AG10803 (cell line): ENCODE measurements around the gene ARL15.

ENCODE experiments used
- DNase-seq: peaks from one replicate; pipeline ENCODE4 v3.0.0; 2010; ENCODE audit warnings: low read depth
- H3K4me3 ChIP-seq: 2 replicates; pipeline ENCODE4 v1.5.1; 2011; ENCODE audit warnings: mild to moderate bottlenecking, low read length, control low read depth
- CTCF ChIP-seq: conservative IDR thresholded peaks from 2 replicates; pipeline ENCODE4 v1.5.1; 2011; ENCODE audit warnings: mild to moderate bottlenecking, low read length, control low read depth, inconsistent platforms

Gene ARL15

GRCh38 chr5:54159893-54160195, 150.5 kb downstream of the ARL15 start:
- TF ChIP-seq CTCF, result no peak
- H3K4me3 ChIP-seq, result no peak overlapping the region
- peak; percentile 81 for DNase-seq

GRCh38 chr5:54159153-54159892, 151.1 kb downstream of the ARL15 start:
- no peak overlapping the region for H3K4me3 ChIP-seq
- peak; percentile 62 for DNase-seq
- TF ChIP-seq CTCF, result peak; percentile 2; the same call in 1 of the 2 replicates

- no peak for DNase-seq
- no peak for TF ChIP-seq CTCF
- H3K4me3 ChIP-seq, result no peak overlapping the region
Observed at GRCh38 chr5:54156577-54156976, 153.8 kb downstream of the ARL15 start.

- no peak overlapping the region for H3K4me3 ChIP-seq
- TF ChIP-seq CTCF, result no peak
- DNase-seq, result no peak
Observed at GRCh38 chr5:54150841-54151240, 159.5 kb downstream of the ARL15 start.

GRCh38 chr5:54148858-54149257, 161.5 kb downstream of the ARL15 start:
- no peak for TF ChIP-seq CTCF
- H3K4me3 ChIP-seq, result no peak overlapping the region
- peak; percentile 6 for DNase-seq

- no peak overlapping the region for H3K4me3 ChIP-seq
- TF ChIP-seq CTCF, result peak; percentile 54
- peak; percentile 50 for DNase-seq
Observed at GRCh38 chr5:54148067-54148845, 162.1 kb downstream of the ARL15 start.

- TF ChIP-seq CTCF, result no peak
- no peak overlapping the region for H3K4me3 ChIP-seq
- DNase-seq, result no peak
Observed at GRCh38 chr5:54146916-54147315, 163.5 kb downstream of the ARL15 start.
